SHP77 treated with DMSO at 0.1 percent for 48 hours (cell line): ENCODE measurements around the gene GYG2.

Source experiments
- DNase-seq: peaks from one replicate; lab custom pipeline; 2025; lab: John Stamatoyannopoulos, UW

GYG2 gene

DNA sequence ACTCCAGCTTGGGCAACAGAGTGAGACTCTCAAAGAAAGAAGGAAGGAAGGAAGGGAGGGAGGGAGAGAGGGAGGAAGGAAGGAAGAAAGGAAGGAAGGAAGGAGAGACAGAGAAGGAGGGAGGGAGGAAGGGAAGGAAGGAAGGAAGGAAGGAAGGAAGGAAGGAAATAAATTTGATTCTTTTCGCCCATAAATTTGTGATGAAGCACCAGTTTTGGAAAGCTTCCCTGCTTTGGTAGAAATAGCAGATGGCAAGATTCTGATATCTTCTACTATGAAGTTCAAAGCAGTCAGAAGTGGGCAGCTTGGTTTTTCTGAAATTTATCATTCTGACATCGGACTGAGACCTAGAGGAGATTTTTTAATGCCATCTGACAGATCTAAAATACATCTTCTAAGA lies 11.7 kb upstream of the GYG2 start:
- DNase-seq: no peak

DNA sequence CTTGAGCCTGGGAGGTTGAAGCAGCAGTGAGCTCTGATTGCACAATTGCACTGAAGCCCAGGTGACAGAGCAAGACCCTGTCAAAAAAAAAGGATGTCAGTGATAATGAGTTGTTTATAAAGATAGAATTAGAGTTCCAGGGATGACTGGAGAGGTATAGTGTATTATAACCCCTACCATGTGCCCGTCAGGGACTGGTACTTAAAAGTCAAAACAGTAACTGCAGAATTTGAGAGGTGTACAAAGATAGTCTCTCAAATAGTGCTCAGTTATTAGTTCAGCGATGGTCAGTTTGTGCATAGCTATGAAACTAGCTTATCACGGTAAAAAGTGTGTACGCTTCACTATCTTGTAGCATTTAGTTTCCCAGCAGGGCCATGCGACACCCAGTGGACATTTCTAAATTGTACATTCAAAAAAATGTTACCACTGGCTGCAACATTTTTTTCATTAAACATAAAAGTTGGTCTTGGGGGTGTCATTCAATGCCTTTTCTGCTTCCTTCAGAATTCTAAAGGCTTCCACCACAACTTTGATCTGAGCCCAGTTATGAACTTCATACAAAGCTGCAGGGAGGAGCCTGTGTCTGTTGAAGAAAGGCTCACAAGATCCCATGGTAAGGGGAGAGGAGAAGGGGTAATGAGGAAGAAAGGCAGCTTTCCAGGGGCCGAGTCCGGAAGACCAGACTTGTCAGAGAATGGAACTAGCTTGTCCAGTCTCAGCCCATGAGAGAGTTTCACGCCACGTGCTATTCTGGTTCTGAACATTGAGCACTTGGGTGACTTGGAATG lies 9.2 kb upstream of the GYG2 start:
- no peak for DNase-seq

DNA sequence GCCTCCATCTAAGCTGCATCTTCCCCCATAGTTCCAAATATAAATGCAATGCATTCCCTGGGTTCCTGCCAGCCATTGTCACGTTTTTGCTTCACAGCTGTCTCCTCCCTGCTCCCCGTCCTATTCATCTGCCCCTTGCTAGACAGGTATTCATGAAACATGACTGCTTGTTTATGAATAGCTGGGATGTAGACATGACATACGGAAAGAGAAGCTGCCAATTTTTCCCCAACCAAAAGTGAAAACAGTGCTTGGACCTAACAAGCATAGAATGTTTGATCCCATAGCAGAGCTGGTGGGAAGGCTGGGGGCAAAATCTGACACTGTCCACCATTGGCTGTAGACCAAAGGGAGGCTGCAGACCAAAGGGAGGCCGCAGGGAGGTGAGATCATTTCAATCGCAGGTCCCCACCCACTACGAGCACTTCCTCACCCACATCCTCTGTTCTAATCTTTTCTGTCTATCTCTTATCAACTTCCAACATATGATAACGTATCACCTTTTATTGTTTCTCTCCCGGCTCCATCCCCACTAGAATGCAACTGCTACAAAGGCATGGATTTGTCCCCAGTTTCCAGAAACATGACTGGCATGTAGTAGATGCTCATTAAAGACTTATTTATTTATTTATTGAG lies 8.5 kb upstream of the GYG2 start:
- no peak for DNase-seq

DNA sequence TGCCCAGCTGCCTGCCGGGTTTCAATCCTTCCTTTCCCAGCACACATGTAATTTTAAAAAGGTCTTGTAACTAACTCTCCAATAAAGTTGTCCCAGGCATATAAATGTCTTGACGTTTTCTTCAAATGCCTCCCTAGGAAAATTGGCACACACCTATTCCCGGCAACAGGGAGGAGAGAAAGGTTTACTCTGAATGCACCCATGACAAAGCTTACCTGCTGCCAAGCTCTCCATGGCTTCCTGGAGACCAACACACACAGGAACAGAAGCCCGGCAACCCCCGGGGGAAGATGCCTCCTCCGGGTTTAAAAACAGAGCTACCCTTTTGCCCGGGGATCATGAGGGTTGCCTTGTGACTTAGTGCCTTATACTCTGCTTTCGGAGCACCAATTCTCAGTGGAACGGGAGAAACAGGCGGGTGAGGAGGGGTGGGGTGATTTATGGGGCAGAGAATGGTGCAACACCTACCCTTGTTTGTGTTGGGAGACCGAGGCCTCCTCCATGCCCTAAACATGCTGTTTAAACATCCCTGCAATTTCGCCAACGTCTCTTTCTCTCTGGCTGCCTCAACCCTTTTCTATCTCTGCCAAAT lies 4.8 kb upstream of the GYG2 start:
- no peak for DNase-seq

DNA sequence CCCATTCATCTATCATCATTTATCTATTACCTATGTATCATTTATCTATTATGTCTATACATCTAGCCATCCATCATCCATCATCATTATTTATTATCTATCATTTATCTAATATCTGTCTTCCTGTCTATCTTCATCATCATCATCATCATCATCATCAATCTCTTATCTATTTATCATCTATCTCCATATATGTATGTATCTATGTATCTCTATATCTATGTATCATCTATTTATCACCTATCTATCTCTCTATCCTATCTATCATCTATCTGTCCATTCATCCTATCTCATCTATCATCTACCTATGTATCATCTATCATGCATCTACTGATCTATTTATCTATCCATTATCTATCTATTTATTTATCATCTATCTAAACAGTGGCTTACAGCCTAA lies 3.8 kb upstream of the GYG2 start:
- no peak for DNase-seq

DNA sequence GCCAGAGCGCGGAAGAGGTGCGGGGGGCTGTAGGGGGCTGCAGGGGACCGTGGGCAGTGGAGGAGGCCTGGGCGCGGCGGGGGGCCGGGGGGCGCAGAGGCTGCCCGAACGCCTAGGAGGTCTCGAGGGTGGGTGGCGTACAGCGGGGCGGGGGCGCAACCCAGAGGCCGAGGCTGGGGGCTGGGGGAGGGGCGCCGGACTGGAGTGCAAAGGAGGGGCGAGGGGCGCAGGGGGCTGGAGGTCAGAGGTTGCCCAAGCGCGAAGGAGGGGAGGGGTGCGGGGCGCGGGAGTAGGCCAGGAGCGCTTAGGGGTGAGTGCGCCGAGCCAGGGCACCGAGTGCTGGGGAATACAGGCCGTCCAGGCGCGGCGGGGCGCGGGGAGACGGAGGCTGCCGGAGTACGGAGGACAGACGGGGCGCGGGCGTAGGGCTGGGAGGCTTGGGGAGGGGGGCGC lies 255 bp downstream of the GYG2 start:
- DNase-seq: no peak

DNA sequence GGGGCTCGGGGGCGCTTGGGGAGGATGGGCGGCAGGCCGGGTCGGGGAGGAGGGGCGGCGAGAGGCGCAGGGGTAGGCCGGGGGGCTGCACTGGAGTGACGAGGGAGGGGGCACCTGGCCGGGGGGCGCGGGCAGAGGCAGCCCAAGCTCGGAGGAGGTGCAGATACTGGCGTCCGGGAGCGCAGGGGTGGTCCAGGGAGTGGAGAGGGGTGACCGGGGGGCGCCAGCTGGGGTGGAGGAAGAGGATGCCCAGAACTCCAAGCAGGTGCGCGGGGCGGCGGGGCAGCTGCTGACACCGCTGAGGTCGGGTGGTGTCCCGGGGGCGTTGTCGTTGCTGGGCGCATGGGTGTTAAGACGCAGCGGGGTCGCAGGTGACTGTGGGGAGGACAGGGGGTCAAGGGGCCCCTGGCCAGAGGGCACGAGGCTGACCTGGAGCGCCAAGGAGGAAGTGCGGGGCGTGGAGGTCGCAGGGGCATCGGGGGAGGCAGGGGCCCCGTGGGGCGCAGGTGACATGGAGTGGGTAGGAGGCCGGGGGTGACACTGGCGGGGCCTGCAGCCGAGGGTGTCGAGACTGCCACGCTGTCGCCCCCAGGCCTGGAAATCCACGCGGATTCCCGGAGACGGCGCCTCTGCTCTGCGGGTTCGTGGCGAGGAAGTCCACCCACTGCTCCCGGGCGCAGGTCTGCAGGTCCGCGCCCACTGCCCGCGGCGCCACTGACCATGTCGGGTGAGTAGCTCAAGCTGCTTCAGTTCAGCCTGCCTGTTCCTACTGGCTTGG lies 928 bp downstream of the GYG2 start:
- no peak for DNase-seq

DNA sequence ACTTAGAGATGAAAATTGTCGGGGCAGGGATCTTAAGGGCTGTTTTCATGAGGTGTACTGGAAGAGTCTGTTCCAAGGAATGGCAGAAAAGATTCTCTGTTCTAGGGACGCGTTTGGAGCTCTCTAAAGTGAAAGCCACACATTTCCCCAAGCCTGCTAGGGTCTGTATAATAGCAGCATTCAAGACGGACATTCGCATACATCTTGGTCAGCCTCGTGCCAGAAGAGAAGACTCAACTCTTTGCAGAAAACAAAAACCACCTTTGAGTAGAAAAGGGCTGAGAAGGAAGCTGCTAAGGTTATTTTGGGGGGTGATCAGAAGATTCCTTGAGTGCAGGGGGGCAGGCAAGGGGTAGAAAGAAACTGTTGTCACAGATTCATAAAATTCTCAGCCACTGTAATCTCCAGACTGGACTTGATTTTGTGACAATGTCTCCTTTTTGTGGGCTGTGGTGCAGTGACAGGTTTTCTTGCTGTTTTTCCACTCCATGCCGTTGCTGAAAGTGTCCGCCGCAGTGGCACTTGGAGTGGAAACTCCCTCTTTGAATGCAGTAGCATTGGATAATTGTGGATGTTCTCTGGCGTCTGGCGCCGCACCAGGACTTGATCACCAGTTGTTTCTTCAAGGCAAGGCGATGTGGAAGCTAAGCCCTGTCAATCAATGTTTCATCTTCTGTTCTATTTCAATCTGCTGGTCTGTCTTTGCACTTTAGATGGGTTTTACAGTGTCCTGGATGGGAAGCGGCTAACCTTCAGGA lies 2.9 kb downstream of the GYG2 start:
- no peak for DNase-seq

DNA sequence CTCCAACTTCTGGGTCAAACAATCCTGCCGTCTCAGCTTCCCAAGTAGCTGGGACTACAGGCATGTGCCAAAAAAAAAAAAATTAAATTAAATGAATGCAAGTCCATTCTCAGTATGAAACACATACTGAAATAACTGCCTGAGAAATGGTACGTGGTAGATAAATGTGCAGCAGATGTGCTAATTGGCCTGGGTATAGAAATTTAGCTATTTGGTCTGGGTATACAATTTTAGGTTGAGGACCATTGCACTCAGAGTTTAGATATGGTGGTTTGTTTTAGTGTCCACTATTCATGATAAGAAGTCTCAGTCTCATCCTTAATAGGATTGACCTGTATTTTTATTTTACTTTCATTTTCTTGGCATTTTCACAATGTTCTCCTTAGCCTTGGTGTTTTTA lies 9.2 kb downstream of the GYG2 start:
- DNase-seq: no peak

DNA sequence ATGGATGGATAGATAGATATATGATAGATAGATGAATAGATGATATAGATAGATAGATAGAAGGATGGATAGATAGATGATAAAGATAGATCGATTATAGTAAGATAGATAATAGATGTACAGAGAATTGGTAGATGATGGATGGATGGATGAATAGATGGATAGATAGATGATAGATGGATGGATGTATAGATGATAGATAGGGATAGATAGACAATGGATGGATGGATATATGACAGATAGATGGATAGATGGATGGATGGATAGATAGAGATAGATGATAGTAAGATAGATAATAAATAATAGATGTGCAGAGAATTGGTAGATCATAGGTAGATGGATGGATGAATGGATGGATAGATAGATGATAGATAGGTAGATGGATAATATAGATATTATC lies 12.2 kb downstream of the GYG2 start:
- no peak for DNase-seq

DNA sequence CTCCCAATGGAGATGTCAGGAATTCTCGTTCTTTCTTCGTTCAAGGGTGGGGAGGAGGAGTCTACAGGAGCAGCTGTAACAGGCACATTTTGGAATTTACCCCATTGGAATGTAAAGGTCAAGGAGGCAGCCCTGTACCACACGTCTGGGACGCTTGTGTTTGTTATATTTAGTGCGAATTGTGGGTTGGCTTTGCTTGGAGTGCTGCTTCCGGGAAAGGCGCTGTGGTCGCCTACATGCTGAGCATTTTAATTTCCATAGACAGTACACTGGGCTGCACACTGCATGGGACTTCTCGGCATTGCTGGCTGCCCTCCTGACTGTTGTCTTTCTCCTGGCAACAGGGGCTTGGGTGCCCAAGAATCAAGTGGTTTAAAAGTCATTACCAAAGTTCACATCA lies 12.8 kb downstream of the GYG2 start:
- DNase-seq: no peak

DNA sequence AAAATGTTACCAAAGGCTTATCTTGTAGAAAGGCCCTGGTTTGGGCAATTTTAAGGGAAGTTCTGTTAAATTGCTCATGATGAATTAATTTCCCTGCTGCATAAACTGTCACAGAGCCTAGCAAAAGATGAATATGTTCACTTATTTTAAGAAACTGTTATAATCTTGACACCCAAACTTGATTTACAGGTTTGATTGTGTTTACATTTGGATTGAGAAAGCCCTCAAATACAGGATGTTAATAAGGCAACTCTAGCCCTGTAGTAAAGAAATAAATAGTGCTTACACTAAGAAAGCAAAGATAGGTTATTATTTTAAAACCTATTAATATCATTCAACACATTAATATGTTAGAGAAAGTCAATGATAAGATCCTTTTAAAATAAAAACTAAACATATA lies 18.3 kb downstream of the GYG2 start:
- no peak for DNase-seq

DNA sequence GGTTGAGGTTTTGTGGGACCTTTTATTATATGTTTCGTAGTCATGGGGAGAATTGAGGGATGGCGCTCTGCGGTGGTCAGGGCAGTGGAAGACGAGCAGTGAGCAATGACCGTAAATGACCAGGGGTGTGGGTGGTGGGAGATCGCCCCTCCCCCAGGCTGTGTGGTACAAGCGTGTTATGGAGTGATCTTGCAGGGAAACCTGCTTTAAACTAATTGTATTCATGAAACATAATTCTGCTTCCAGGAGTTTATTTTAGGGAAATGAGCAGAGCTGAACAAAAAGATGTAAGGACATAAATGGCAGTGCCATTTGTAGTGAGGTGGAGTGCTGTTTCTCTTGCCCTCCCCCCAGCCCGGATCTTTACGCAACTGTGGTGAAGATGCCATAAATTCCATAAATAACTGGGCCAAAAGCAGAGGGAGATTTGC lies 20.2 kb downstream of the GYG2 start:
- no peak for DNase-seq

DNA sequence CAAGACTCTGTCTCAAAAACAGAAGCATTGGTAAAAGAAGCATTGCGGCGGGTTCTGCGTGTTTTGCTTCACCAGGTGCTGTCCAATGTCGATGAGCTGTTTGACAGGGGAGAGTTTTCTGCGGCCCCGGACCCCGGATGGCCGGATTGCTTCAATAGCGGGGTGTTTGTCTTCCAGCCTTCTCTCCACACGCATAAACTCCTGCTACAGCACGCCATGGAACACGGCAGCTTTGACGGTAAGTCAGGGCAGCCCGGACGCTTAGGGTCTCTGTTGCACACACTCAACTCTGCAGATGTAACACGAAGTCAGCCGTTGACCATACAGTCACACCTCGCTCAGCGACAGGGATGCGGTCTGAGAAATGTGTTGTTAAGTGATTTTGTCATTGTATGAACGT lies 26.2 kb downstream of the GYG2 start:
- no peak for DNase-seq

DNA sequence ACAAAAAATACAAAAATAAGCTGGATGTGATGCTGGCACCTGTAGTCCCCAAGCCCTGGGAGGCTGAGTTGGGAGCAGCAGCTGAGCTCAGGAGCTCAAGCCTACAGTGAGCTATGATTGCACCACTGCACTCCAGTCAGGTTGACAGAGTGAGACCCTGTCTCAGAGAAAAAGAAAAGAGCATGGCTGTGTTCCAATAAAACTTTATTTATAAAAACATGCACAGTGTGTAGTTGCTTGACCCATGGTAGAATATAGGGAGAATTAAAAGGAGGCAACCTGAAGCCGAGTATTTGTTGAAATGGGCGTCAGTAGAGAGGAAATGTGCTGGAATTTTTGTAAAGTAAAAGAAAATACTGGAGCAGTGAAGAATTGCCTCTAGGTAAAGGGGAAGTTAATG lies 27.0 kb downstream of the GYG2 start:
- no peak for DNase-seq

DNA sequence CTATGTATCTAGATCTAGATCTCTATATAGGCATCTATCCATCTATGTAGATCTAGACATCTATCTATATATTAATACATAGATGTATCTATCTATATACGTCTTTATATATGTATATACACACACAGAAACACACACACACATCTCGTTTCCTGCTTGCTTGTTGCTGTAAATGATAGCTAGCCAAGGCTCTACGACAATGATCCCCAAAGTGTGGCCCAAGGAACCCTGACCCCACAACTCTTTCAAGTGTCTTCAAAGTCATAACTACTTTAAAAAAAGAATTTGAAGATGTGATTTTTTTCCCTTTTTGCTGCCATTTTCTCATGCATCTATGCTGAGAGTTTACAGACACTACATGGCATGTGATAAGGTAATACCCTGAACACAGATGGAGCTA lies 28.8 kb downstream of the GYG2 start:
- no peak for DNase-seq

DNA sequence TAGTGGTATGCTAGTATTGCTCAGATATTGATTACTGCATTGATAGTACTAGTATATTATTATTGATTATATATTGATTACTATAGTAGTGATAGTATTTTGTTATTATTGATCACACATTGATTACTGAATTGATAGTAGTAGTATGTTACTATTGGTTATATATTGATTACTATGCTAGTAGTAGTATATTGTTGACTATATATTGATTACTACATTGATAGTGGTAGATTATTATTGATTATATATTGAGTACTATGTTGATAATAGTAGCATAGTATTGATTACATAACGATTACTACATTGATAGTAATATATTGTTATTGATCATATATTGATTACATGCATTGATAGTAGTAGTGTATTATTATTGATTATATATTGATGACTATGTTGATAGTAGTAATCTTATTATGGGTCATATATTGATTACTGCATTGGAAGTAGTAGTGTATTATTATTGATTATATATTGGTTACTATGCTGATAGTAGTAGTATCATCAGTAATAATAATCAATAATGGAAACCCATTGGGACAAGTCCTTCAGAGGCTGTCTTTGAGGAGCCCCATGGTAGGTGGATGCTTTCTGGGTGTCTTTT lies 30.6 kb downstream of the GYG2 start:
- no peak for DNase-seq

DNA sequence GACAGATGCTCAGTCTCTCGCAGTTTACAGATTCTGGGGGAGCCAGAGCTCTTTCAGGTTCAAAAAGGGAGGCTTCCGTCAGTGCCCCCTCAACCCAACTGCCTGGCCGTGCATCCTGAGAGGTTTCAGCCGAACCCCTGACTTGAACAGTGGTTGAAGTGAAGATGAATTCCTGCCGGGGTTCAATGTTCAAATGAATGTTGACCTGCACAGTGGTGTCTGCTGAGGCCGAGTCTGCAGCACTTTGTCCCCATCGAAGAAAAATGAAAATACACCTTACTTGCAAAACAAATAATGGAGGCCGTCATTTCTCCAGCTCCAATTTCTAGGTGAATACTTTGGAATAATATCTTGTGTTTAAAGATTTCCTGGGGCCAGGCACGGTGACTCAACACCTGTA lies 33.7 kb downstream of the GYG2 start:
- no peak for DNase-seq

DNA sequence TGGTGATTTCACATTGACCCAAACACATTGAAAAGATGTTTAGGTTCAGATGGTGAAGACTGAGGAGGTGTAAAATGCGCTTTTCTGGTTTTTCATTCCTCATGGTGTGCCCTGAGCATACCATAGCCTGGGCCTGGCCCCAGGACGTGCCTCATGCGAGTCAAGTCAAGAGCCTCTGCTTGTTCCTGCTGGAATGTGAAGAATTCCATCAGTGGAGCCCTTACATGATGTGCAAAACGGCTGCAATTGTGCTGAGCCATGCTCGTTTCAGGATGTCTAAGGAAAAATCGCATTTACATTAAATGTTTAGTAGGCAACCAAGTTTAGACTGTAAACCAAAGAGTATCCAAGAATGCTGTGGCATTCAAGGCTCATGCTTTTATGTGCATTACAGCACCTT lies 34.9 kb downstream of the GYG2 start:
- no peak for DNase-seq

DNA sequence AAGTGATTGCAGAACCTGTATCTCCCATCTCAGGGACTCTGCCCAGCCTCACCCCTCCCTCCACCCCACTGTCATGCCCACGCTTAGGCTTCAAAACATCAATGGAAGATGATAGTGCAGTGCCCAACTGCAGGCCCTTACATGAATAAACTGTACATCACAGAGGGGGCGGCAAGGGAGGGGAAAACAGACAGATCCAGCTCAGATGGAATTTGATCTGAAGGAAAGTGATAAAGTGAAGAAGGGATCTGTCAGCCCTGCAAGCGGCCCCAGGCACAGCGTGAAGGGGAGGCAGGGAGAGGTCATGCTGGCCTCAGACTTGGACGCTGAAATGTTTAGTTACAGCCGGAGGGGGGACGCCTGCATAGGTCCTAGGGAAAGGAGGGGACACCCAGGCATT lies 38.5 kb downstream of the GYG2 start:
- DNase-seq: no peak

DNA sequence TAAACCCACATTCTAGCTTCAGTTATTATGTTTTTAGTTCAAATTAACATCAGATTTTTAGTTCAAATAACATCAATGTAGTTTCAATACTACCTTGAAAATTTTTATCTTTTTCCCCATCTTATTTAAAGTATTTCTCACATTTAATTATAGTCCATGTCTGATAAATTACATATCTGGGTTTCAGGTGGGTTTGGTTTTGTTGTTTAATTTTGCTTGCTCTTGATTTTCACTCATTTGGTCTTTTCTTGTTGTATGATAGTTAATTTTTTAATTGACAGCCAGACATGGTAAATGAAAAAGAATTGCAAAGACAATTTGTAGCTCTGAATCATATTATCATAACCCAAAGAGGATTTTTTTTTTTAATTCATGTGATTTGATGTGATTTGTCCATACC lies 41.9 kb downstream of the GYG2 start:
- no peak for DNase-seq

DNA sequence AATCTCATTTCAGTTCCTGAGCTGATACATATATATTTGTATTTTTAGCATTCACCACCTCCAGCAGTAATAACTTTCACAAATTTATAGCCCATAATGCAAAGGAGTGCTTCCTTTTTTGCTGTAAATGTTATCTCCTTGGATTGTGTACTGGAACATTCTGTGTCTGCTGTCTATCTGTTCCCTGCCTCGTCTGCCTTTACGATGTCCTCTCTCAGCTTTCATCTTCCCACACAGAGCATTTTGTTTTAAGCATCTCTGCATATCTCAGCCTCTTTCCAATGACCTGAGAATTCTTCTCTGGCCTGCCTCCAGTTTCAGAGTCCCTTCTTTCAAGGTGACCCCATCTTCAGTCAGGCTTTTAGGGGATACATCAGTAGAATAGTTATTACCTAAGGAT lies 43.1 kb downstream of the GYG2 start:
- DNase-seq: no peak
